GM18520 (cell line): ENCODE measurements around the gene AP1G2.

Experiments
- ATAC-seq: cut with Tn5 transposase; IDR thresholded peaks from one replicate; pipeline ENCODE4 v1.9.1; 2021; ENCODE audit not compliant: unreplicated experiment

The AP1G2 gene

DNA sequence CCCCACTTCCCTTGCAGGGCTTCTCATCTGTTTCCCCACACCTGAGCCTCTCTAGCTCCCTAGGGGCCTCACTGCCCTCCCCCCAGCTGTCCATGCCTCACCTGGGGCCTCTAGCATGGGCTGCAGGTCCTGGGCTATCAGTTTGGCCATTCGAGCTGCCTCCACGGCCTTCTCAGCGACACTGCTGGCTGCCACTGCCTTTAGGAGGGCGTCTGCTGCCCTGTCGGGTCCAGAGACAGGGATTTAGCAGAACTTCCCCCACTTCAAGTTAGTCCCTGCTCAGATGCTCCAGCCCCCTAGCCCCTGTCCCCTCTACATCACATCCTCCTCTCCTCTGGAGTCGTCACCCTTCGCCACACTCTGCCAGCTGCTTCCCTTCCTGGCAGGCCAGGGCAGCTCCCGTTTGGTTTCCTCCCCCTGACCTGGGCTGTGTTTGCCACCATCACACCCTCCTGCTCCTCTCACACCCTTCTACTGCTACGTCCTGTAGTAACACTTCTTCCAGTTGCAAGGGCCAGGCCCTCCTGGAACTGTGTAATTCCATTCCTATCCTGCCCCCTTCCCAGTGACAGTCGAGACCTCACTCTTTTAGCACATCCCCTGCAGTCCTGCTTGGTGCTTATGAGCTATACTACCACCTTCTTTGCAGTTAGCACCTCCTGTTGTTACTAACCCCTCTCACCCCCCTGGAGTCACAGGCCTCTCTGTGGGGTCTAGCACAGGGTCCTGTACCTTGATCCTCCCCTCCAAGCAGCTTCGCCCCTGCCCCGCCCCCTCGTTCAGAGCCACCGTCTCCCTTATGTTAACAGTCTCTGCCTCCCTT, 4.3 kb upstream of the AP1G2 start:
- no peak for ATAC-seq

DNA sequence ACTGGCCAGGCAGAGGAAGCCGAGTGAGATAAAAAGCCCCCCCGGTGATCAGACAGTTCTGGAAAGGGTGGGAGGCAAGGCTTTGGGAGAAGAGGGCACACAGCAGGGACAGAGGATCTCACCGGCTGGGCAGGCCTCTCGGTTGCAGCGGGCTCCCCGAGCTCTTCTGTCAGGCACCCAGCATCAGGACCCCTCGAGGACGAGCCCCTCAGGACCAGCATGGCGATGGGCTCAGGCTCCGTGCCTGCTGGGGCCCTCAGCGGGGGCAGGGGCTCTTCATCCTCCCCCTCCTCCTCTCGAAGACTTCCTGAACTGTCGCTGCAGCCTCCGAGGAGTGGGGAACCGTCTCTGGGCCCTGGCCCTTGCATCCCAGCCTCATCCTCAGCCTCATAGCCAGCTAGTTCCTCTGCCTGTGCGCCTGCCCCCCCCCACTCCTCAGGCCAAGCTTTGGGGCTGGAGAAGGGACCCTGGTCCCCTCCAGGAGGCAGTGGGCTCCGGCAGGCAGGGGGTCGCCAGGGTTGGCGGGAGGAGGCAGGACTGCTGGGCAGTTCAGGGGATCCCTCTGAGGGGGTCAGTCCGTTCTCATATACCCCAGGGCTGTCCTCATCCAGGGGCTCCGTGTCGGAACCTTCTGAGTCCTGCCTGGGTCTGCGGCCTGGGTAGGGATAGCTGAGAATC, 3.4 kb upstream of the AP1G2 start:
- ATAC-seq, result no peak

DNA sequence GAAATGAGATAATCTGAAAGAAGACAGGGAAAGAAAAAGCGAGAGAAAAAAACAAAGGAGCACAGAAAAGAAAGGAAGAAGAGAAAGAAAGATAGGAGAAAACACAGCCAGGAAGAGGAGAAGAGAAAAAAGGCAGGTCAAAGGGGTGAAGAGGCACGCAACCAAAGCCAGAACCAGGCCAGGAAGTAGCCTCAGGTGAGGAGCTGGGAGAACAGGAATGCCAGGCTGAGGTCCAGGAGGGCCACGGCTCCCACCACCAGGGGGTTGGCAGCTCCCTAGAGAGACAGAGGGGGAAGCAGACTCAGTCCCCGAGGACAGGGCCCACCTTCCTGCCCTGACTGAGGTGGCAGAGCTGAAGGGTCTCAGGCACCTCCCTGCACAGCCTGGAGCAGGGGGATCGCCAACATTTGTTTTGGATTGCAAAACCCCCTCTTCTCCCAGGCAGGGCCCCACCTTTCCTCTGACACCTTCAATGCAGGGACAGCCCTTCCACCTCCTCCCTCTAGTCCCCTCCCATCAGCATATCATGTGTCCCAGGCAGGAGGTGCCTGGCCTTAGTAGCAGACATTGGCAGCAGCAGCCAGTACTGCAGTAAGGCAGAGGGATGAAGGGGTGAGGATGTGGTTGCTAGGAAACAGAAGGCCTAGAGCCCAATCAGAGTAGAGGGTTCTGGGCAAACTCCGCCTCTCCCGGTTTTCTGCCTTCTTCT, 2.0 kb upstream of the AP1G2 start:
- no peak for ATAC-seq

DNA sequence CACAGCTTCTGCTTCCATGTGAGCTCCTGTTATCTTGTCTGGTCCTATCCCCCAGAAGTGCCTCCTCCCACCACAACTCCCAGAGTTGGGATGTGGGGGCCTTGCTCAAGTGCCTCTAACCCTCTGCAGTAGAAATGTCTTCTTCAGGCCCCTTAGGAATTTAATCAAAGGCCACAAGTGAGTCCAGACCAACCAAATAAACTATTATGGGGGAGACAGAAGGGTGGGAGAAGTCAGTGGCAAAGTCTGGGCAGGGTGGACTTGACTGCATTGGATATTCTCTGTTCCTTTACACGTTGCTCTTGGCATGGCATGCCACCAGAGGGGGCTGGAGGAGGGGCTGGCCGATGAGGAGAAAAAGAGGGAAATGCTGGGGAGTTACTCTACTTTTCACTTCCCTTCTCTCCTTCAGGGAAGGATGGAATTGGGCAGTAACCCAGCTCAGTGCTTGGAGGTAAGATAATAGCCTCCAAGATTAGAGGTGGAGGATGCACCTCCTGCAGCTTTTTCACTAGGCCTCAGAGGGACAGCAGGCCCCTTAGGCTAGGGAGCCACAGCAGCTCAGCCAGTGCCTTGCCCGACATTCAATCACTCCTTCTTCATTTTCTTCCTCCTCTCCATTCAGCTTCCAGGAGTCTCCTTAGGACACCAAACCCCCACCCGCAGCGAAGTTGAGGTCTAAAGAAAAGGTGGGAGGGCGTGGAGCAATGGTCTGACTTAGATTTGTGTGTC, 1.2 kb upstream of the AP1G2 start:
- ATAC-seq, result no peak

DNA sequence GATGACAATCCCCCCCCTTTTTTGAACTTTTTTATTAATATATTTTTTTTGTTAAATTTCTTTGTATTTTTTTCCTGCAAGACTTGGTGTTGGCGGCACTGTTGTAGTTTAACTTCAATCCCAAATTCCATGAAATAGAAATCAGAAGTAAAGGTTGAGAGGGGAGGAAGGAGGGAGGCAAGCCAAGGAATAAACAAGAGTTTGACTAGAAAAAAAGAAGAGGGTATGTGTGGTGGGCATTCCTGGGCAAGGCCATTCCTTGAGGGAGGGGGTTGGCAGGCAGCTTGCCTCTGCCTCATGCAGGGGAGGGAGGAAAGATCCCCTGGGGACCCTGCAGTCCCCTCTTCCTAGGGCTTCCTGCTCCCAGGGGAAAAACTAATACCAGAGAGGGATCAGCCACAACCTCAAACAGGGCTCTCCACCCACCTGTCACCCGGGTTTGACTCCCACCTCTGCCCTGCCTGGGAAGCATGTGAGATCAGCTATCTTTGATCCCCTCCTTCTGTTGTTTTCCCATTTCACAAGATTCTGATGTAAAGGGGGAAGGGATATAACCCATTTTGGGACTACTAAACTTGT, 519 bp upstream of the AP1G2 start:
- no peak for ATAC-seq

DNA sequence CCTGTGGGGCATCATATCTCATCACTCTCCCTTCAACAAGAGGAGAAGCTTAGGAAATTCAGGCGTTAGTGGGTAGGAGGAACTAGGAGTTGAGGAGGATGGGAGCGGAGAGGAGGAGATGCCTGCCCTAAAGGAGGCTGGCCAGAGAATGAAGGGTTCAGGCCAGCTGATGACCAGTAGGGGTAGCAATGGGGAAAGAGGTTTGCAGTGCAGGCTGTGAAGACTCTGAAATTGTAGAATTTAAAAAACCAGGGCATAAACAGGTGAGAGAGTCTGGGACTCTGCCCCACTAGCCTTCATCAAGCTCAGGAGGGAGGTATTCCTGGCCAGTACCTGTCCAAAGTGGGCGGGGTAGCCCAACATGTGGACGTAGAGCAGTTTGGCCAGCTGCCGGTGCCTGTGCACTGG, 809 bp downstream of the AP1G2 start:
- ATAC-seq, result no peak

DNA sequence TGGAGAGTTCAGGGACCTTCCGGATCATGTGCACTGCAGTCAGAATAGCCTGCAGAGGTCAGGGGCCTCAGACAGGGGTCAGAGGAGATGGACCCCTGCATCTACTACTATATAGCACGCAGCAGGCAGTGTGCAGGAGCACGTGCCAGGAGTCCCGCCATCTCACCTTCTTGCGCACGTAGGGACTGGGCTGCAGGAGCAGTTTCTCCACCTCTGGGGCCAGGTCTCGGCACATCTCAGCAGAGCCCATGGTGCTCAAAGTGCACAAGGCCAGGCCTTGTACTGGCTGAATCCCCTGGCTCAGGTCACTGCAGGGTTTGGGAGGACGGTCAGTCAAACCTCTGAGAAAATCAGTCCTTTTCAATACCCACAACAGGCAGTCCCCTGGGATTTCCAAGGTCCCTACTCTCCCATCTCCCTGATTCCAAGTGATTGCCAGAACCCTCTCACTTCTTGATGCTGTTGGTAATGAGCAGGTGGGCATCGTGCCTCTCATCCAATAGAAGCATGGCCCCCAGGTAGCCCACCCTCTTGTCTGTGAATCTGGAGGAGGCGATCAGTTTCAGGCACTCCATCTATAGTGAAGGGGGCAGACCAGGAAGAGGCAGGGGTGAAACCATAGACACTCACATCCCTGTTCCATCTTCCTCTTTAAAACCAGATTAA, 1.3 kb downstream of the AP1G2 start:
- no peak for ATAC-seq

DNA sequence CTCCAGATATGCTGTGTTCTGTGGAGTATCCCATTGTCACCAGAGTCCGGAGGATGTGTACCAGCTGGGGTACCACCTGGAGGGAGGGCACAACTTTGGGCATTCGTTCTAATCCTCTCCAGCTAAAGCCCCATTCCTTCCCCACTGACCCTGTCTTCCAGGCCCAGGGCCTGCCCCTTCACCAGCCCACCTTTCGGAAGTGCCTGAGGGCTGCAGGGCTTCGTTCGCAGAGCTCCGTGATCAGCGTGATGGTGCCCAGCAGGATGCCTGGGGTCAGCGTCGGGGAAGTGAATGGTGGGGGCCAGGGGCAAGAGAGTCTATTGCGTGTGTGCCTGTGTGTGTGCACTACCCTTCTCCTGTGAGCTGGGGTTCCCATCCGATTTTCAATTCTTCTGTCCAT, 2.0 kb downstream of the AP1G2 start:
- ATAC-seq, result no peak

DNA sequence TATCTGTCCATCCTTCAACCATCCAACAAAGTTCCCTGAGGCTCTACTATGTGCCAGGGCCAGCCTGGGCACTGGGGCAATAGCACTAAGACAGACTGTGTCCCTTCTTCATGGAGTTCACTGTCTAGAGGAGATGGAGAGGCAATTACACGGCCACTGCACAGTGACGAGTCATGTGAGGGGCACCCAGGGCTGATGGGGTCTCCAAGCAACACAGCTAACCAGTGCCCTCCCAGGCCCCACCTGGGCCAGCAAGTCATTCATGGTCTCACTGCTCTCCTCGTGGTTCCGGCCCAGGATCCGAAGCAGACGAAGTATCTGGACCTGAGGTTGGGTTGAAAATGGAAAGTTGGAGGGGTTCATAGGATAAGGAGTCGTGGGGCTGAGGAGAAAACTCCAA, 2.7 kb downstream of the AP1G2 start:
- no peak for ATAC-seq

DNA sequence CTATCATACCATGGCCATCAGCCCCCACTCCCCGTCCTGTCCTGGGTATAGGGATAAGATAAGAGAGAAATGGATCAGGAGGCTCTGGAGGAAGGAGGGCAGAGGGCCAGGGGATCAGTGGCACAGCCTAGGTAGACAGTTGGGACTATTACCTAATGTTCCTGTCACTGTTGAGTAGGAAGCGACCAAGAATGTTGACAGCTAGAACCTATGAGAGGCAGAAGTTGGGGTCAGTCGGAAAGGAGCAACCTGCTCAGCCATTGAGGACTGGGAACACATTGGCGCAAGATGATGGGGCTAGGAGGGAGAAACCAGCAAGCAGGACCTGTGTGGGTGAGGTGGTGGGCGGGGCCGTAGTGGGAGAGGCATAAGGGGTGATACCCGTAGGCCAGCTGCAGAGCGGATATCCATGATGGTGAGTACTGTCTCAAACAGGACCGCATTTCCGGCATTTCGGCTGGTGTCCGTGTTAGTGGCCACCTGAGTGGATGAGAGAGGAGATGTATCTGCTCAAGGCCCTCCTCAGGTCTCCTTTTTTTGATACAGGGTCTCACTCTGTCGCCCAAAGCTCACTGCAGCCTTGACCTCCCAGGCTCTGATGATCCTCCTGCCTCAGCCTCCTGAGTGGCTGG, 3.3 kb downstream of the AP1G2 start:
- no peak for ATAC-seq

DNA sequence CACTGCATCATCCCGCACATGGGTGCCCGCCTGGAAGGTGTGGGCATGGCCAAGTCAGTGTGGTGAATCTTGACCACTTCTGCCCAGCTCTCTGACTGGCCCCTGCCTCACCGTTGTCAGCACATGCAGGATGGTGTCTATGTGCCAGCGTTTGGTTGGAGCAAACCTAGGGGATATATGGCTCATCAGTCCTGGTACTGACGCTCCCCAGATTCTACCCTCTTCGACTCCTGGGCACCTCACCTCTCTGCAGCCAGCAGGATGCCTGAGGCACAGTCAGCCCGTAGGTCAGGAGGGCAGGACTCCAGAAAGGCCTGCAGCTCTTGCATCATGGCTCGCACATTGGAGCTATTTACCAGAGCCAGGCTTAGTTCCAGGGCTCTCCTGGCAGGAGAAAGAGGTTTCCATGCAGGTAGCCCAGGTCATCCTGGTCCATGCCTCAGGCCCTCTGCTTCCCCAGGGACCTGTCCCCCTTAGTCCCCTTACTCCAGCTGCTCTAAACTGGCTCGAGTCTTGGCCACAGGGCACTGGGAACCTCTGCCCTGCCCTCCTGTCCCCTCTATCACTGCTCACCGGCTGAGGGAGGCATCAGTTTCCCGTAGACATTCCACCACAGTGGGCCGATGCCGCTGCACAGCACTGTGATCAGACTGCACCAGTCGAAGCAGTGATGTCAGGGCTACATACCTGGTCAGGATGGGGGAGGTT, 4.0 kb downstream of the AP1G2 start:
- ATAC-seq, result no peak

DNA sequence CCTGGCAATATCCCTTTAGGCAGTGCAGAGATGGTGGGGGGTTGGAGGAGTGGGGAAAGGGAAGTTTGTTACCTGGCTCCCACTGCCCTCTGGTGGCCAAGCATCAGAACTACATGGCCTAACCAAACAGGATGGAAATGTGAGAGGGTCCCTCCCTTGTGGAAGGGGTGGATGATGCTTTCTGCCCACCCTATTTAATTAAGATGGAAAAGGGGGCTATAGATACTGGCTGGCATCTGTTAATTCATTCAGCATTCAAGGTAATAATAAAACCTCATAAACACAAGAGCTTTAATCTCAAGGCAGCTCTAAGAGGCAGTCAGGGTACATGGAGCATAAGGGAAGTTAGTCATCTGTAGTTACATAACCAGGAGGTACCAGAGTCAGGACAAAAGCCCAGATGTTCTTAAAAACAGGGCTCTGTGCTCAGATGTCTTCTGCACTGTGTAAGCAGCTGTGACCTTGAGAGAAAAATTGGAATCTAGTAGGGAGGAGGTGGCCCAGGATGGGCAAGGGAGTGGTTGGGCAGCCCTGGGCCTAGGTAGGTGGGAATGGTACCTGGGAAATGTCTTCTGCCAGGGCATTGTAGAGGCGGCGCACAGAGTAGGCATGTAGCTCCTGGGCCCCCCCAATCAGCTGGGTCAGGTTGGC, 4.6 kb downstream of the AP1G2 start:
- no peak for ATAC-seq

DNA sequence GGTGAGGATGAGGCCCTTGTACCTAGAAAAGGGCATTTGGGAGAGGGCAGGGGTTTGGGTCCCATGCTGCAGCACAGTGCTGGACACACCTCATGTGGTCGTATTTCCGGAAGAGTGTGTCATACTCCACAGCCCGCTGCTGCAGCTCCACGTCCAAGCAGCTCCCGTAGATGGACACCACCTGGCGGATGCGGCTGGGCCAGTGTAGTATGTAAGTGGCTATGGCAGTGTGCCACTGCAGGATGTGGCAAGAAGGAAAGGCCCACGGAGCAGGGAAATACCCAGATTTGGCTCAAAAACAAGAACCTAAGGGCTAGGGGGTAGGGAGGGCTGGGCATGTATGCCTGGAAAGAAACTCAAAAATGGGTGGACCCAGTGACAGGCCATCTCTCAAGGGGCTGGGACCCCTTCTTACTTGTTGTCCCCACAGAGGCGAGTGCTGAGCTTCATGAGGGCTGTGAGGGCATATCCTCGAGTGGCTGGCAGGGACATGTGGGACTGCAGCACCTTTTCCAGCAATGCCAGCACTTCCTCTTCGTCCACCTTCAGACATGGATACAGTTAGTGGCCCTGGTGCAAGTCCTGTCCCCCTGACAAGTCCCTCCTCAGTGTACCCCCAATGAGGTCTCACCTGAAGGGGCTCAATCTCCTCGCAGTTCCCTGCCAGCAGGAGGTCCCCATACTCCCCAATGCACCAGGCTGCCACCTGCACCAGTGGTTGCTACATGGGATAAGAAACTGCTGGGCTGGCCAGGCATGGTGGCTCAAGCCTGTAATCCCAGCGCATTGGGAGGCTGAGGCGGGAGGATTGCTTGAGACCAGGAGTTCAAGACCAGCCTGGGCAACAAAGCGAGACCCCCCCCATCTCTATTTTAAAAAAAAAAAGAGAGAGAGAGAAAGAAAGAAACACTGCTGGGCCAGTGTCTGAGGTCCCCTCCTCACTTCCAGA, 5.4 kb downstream of the AP1G2 start:
- ATAC-seq, result no peak

DNA sequence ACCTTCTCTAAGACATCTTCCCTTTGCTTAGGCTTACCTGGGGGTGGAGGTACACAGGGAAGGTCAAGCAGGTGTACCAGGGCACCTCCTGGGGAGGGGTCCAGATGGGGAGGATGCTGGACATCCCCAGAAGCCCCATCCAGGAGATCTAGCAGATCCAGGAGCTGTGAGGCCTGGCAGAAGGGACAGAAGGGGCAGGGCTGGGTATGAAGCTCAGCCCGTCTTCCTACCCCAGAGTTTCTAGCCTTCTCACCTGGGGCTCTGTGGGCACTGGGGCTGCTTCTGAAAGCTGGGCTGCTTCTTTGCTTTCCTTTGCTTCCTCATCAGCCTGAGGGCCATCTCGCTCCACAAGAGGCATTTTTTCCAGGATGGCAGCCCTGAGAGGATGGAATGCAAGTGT, 6.3 kb downstream of the AP1G2 start:
- no peak for ATAC-seq

DNA sequence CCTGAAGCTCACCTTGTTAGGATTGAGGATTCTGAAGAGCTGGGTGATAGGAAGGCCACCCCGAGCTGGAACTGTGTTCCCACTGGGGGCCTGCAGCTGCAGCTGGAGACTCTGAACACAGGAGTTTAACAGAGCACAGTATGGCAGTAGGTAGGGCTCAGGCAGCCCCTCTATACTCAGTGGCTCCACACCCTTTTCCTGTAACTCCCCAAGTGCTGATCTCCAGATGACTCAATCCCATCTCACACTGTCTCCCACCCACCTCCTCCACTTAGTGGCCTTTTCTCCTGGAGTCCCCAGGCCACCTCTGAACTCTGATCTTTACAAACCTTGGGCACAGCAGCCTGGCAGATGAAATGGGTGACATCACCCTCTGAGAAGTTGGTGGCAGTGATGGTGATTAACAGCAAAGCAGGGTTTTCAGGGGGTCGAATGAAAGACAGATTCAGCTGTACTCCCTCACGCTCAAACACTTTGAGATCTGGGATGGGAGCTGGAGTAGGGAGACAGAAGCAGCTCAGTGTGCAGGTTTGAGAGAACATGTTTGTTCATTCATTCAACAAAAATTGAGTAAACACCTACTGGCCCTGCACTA, 7.6 kb downstream of the AP1G2 start:
- ATAC-seq, result no peak

DNA sequence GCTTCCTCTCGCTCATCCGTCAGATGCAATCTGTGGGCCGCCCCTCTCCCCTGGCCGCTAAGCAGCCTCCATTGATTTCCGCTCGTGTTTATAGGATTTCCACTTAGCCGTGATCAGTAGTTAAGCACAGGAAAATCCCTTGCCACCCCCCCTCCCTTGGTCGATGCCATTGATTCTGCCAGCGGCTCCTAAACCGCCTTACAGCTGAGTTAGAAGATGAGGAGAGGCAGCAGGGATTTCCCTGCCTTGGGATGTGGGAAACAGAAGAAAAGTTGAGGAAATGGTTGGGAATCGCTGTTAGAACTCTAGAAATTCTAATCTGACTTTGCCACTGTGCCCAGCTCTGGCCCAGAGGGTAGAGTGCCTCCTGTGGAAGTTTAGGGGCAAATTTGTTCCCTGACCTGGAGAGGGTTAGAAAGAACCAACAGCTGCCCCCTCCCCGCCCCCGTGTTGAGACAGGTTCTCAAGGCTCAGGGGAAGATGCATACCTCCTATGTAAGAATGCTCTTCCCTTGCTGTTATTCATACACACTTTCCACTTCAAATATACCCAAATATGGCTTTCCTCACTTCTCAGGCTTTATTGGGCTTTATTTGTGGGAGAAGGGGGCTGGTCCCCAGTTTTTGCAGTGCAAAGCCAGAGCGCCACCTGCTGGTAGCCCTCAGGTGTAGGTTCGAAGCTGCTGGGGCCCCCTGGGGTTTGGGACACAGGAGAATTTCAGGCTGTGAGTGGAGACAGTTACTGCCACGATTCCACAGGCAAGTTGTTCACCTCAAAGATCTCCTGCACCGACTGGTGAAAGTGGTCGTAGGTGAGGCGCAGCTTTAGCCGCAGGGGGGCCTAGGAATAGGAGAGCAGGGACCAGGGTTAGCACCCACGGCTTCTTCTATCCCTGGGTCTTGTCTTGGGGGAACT, 8.3 kb downstream of the AP1G2 start:
- no peak for ATAC-seq
